HG02759 (cell line): ENCODE measurements around the gene TMEM108.

Source experiments
- ATAC-seq: cut with Tn5 transposase; IDR thresholded peaks from one replicate; pipeline ENCODE4 v1.9.1; 2021; ENCODE audit warnings: mild to moderate bottlenecking, moderate library complexity; ENCODE audit not compliant: unreplicated experiment

Gene TMEM108

GRCh38 chr3:133270631-133271030, 232.4 kb downstream of the TMEM108 start:
- ATAC-seq: no peak

- ATAC-seq: no peak
Measured at GRCh38 chr3:133271042-133271441, 232.9 kb downstream of the TMEM108 start.

GRCh38 chr3:133271539-133271938, 233.3 kb downstream of the TMEM108 start:
- no peak for ATAC-seq

- ATAC-seq: no peak
Measured at GRCh38 chr3:133273346-133273745, 235.2 kb downstream of the TMEM108 start.

- ATAC-seq: no peak
Measured at GRCh38 chr3:133274477-133274876, 236.3 kb downstream of the TMEM108 start.

GRCh38 chr3:133276594-133276993, 238.4 kb downstream of the TMEM108 start:
- ATAC-seq: no peak

GRCh38 chr3:133277813-133278212, 239.6 kb downstream of the TMEM108 start:
- ATAC-seq: no peak

GRCh38 chr3:133278260-133279043, 240.3 kb downstream of the TMEM108 start:
- no peak for ATAC-seq

GRCh38 chr3:133280586-133280985, 242.4 kb downstream of the TMEM108 start:
- ATAC-seq: no peak

- ATAC-seq: no peak
Measured at GRCh38 chr3:133282236-133282635, 244.0 kb downstream of the TMEM108 start.

- ATAC-seq: no peak
Measured at GRCh38 chr3:133283958-133284807, 246.0 kb downstream of the TMEM108 start.

- no peak for ATAC-seq
Measured at GRCh38 chr3:133289322-133289721, 251.1 kb downstream of the TMEM108 start.

- ATAC-seq: no peak
Measured at GRCh38 chr3:133292296-133292695, 254.1 kb downstream of the TMEM108 start.

- no peak for ATAC-seq
Measured at GRCh38 chr3:133293397-133294110, 255.4 kb downstream of the TMEM108 start.

GRCh38 chr3:133294253-133294652, 256.1 kb downstream of the TMEM108 start:
- no peak for ATAC-seq

- ATAC-seq: no peak
Measured at GRCh38 chr3:133295199-133295901, 257.2 kb downstream of the TMEM108 start.

GRCh38 chr3:133295944-133296917, 258.0 kb downstream of the TMEM108 start:
- no peak for ATAC-seq

- no peak for ATAC-seq
Measured at GRCh38 chr3:133296981-133297380, 258.8 kb downstream of the TMEM108 start.

GRCh38 chr3:133300102-133300501, 261.9 kb downstream of the TMEM108 start:
- no peak for ATAC-seq

- no peak for ATAC-seq
Measured at GRCh38 chr3:133301194-133301593, 263.0 kb downstream of the TMEM108 start.
